Activated B cell treated with CpG ODN at 0.5 μM for 24 hours (primary cell): ENCODE data around the gene CDK19. TPM values are rescaled to one million over a fixed set of nuclear protein-coding genes. Genes with fewer than 3 reads are reported as not detected.
A peak's percentile ranks its signal among the peaks of the same experiment; 100 is the strongest.

Experiments
- ATAC-seq: fragments of 200-7000 bp; cut with Tn5 transposase; one replicate; pipeline ENCODE4 v1.10.0; 2021; ENCODE audit warnings: low read depth, mild to moderate bottlenecking, moderate library complexity
- CTCF ChIA-PET: fragments of 350-600 bp; sonication (Branson Sonifier 250); formaldehyde crosslinking; loops from one replicate; lab custom pipeline; 2021; ENCODE audit warnings: antibody characterized with exemption; lab: Charles Lee
- POLR2A ChIA-PET: fragments of 350-600 bp; sonication (Branson Sonifier 250); formaldehyde crosslinking; loops from one replicate; lab custom pipeline; 2021; ENCODE audit warnings: antibody characterized with exemption; lab: Charles Lee
- DNase-seq: peaks from one replicate; pipeline ENCODE4 v3.0.0; 2022
- H3K27ac Mint-ChIP-seq: one replicate; pipeline ENCODE4 v1.8.0; 2020; ENCODE audit warnings: mixed read lengths
- H3K27me3 Mint-ChIP-seq: one replicate; pipeline ENCODE4 v1.8.0; 2021; ENCODE audit warnings: mixed read lengths
- H3K36me3 Mint-ChIP-seq: one replicate; pipeline ENCODE4 v1.8.0; 2021; ENCODE audit warnings: low read depth, mixed read lengths
- H3K4me1 Mint-ChIP-seq: one replicate; pipeline ENCODE4 v1.8.0; 2021; ENCODE audit warnings: mixed read lengths
- H3K4me3 Mint-ChIP-seq: one replicate; pipeline ENCODE4 v1.8.0; 2020; ENCODE audit warnings: mild to moderate bottlenecking, mixed read lengths
- H3K9me3 Mint-ChIP-seq: one replicate; pipeline ENCODE4 v1.8.0; 2020; ENCODE audit warnings: mixed read lengths
- CTCF ChIP-seq: fragments of 200-600 bp; IDR thresholded peaks from one replicate; pipeline ENCODE4 v1.8.0; 2022; ENCODE audit warnings: antibody characterized with exemption, mild to moderate bottlenecking
- intact Hi-C: fragments of 100-400 bp; cut with micrococcal nuclease; formaldehyde crosslinking; loops from one replicate; pipeline ENCODE4 v1.15.1; 2024
- total RNA-seq: library from RNA; stranded (reverse); gene quantifications from 2 replicates; pipeline ENCODE4 v1.2.3, GENCODE V29; 2022

The CDK19 gene
- total RNA-seq, 1 donor from 2014 or later = 31.1 TPM

- H3K27me3 Mint-ChIP-seq = no peaks in the 10 kb centered on the region
- TF ChIP-seq CTCF = no peak
- ChIA-PET POLR2A (no interaction called here), CTCF (no interaction called here)
- ATAC-seq (no peak), DNase-seq (no peak)
- no peaks in the 10 kb centered on the region for H3K9me3 Mint-ChIP-seq
- peaks cover 6% of the 10 kb centered on the region for H3K4me1 Mint-ChIP-seq
- no peak overlapping the region for H3K4me3 Mint-ChIP-seq
- no peak overlapping the region for H3K27ac Mint-ChIP-seq
- H3K36me3 Mint-ChIP-seq = no peaks in the 10 kb centered on the region
- intact Hi-C loops = no loop called here
Measured at GRCh38 chr6:110573136-110573535, 242.1 kb downstream of the CDK19 start.

- no peaks in the 10 kb centered on the region for H3K36me3 Mint-ChIP-seq
- no peaks in the 10 kb centered on the region for H3K9me3 Mint-ChIP-seq
- no peaks in the 10 kb centered on the region for H3K27me3 Mint-ChIP-seq
- no peak overlapping the region for H3K4me3 Mint-ChIP-seq
- peak overlapping the region; percentile 0 for H3K27ac Mint-ChIP-seq
- intact Hi-C loops = no loop called here
- peaks cover 9% of the 10 kb centered on the region for H3K4me1 Mint-ChIP-seq
- ChIA-PET POLR2A (interaction anchor here (0.6 kb wide), 1 partner anchor 1240 kb away, joined by 3 read pairs; no protein-coding TSS in a partner anchor), CTCF (no interaction called here)
- no peak for TF ChIP-seq CTCF
- ATAC-seq (peak; percentile 31), DNase-seq (no peak)
Measured at GRCh38 chr6:110567957-110568696, 247.1 kb downstream of the CDK19 start.

GRCh38 chr6:110566346-110567125 is 248.7 kb downstream of the CDK19 start:
- peaks cover 20% of the 10 kb centered on the region for H3K4me1 Mint-ChIP-seq
- H3K36me3 Mint-ChIP-seq = no peaks in the 10 kb centered on the region
- TF ChIP-seq CTCF = no peak
- H3K4me3 Mint-ChIP-seq = no peak overlapping the region
- POLR2A ChIA-PET = no interaction called here
- intact Hi-C loops = no loop called here
- H3K27me3 Mint-ChIP-seq = no peaks in the 10 kb centered on the region
- ATAC-seq (no peak), DNase-seq (no peak)
- no peaks in the 10 kb centered on the region for H3K9me3 Mint-ChIP-seq
- no peak overlapping the region for H3K27ac Mint-ChIP-seq
- CTCF ChIA-PET = no interaction called here

- H3K9me3 Mint-ChIP-seq = no peaks in the 10 kb centered on the region
- peaks cover 36% of the 10 kb centered on the region for H3K4me1 Mint-ChIP-seq
- ChIA-PET POLR2A (no interaction called here), CTCF (no interaction called here)
- no peaks in the 10 kb centered on the region for H3K27me3 Mint-ChIP-seq
- H3K27ac Mint-ChIP-seq = no peak overlapping the region
- intact Hi-C loops = no loop called here
- no peaks in the 10 kb centered on the region for H3K36me3 Mint-ChIP-seq
- no peak for ATAC-seq
- TF ChIP-seq CTCF = no peak
- DNase-seq = no peak
- no peak overlapping the region for H3K4me3 Mint-ChIP-seq
Measured at GRCh38 chr6:110564703-110565421, 250.4 kb downstream of the CDK19 start.

- Mint-ChIP-seq H3K36me3 (no peaks in the 10 kb centered on the region), H3K4me1 (peaks cover 45% of the 10 kb centered on the region), H3K27me3 (no peaks in the 10 kb centered on the region), H3K9me3 (no peaks in the 10 kb centered on the region), H3K27ac (no peak overlapping the region), H3K4me3 (no peak overlapping the region)
- DNase-seq (no peak), ATAC-seq (no peak)
- CTCF ChIA-PET = no interaction called here
- intact Hi-C loops = no loop called here
- POLR2A ChIA-PET = no interaction called here
- no peak for TF ChIP-seq CTCF
Measured at GRCh38 chr6:110563711-110564110, 251.6 kb downstream of the CDK19 start.
